Esophagus muscularis mucosa (tissue), 3 donors: ENCODE results near the gene PSME1.

Experiments
- CTCF ChIP-seq, 3 experiments: fragments of 200-600 bp in 2 of 3; fragments of 450-650 bp in 1 of 3; sonication (generic) in 2 of 3; IDR thresholded peaks; one replicate each; pipeline ENCODE4 v1.5.1; 2017 to 2019; ENCODE audit warnings: antibody characterized with exemption in 3 of 3, mild to moderate bottlenecking in 2 of 3, moderate library complexity in 1 of 3
- POLR2AphosphoS5 ChIP-seq, 2 donors: sonication (generic); formaldehyde crosslinking; IDR thresholded peaks; one replicate each; pipeline ENCODE4 v1.6.1; 2017; ENCODE audit warnings: antibody characterized with exemption in 2 of 2

GRCh38 chr14:24185026-24185425, 49.0 kb downstream of the PSME1 start:
- TF ChIP-seq POLR2AphosphoS5 (IDR thresholded peaks at IDR 0.05) (no peak), CTCF (IDR thresholded peaks at IDR 0.05) (no peak)
